OCI-LY1 (cell line): ENCODE results near the gene OR52E8.

Experiments used
- EZH2 ChIP-seq: fragments of 200-600 bp; sonication (generic), shearing (Covaris generic); IDR thresholded peaks from 2 replicates; pipeline ENCODE4 v1.8.0; 2017; ENCODE audit warnings: borderline replicate concordance, mixed run types, mild to moderate bottlenecking, antibody characterized with exemption, low read length, moderate library complexity, mixed read lengths
- TF ChIP-seq, protein P1 (sequence below): fragments of 200-600 bp; sonication (generic), shearing (Covaris generic); IDR thresholded peaks from 2 replicates; pipeline ENCODE4 v1.5.1; 2017; ENCODE audit warnings: mild to moderate bottlenecking, antibody characterized with exemption, low read length, moderate library complexity, mixed read lengths

DNA sequence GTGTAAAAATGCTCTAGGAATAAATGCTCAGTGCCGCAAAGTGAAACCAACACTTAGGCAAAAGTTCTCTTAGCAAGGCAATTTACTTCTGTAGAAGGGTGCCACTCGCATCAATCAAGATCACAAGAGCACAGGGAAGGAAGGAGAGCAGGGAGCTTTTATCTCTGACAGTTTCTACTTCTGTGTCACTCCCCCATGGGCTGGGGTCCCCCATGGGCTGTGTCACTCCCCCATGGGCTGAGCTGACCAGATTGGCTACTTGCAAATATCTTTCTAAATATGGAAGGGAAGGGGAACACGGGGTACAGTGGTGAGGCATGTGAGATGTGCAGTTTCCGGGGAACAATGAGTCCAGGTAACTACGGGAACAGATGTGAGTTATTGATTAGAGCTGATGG lies 48.4 kb downstream of the OR52E8 start:
- TF ChIP-seq, protein P1, sequence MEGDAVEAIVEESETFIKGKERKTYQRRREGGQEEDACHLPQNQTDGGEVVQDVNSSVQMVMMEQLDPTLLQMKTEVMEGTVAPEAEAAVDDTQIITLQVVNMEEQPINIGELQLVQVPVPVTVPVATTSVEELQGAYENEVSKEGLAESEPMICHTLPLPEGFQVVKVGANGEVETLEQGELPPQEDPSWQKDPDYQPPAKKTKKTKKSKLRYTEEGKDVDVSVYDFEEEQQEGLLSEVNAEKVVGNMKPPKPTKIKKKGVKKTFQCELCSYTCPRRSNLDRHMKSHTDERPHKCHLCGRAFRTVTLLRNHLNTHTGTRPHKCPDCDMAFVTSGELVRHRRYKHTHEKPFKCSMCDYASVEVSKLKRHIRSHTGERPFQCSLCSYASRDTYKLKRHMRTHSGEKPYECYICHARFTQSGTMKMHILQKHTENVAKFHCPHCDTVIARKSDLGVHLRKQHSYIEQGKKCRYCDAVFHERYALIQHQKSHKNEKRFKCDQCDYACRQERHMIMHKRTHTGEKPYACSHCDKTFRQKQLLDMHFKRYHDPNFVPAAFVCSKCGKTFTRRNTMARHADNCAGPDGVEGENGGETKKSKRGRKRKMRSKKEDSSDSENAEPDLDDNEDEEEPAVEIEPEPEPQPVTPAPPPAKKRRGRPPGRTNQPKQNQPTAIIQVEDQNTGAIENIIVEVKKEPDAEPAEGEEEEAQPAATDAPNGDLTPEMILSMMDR, result no peak
- no peak for TF ChIP-seq EZH2
